Thymus (tissue), 11 donors: ENCODE measurements around the gene UBA3. TPM values are rescaled to one million over a fixed set of nuclear protein-coding genes. Genes with fewer than 3 reads are reported as not detected.

ENCODE experiments used
- DNase-seq, 9 donors: peaks; one replicate each; pipeline ENCODE4 v3.0.0-alpha.2; 2013; ENCODE audit warnings: low spot score in 9 of 9, low read depth in 6 of 9, missing footprints in 1 of 9
- H3K27ac ChIP-seq, 2 donors: one replicate each; pipeline ENCODE4 v1.5.1; 2013; ENCODE audit warnings: control low read depth in 1 of 2, low read depth in 1 of 2, low read length in 1 of 2, mild to moderate bottlenecking in 1 of 2, moderate library complexity in 1 of 2
- H3K27me3 ChIP-seq, 2 donors: one replicate each; pipeline ENCODE4 v1.5.1; 2013; ENCODE audit warnings: low read length in 1 of 2; ENCODE audit not compliant: control insufficient read depth in 2 of 2, insufficient read depth in 1 of 2
- H3K36me3 ChIP-seq, 2 donors: one replicate each; pipeline ENCODE4 v1.5.1; 2013; ENCODE audit warnings: low read length in 1 of 2, mild to moderate bottlenecking in 1 of 2, moderate library complexity in 1 of 2; ENCODE audit not compliant: control insufficient read depth in 2 of 2, insufficient read depth in 2 of 2
- H3K4me1 ChIP-seq, 2 donors: one replicate each; pipeline ENCODE4 v1.5.1; 2013; ENCODE audit warnings: low read length in 2 of 2; ENCODE audit not compliant: control insufficient read depth in 2 of 2, insufficient read depth in 2 of 2
- H3K4me3 ChIP-seq, 2 donors: one replicate each; pipeline ENCODE4 v1.5.1; 2013; ENCODE audit warnings: low read length in 2 of 2, control low read depth in 1 of 2, mild to moderate bottlenecking in 1 of 2
- H3K9me3 ChIP-seq, 2 donors: one replicate each; pipeline ENCODE4 v1.5.1; 2013; ENCODE audit warnings: low read length in 1 of 2, mild to moderate bottlenecking in 1 of 2; ENCODE audit not compliant: control insufficient read depth in 2 of 2, insufficient read depth in 1 of 2
- WGBS: extraction: QIAGEN DNeasy Blood & Tissue Kit; methylation state at CpG from one replicate; pipeline ENCODE4 v1.1.7; 2013; 5-methylcytosine and 5-hydroxymethylcytosine counted together
- polyA plus RNA-seq: library from polyadenylated mRNA; stranded (reverse); fragments of 200-250 nt; gene quantifications from one replicate; pipeline ENCODE4 v1.2.3, GENCODE V29; 2013
- total RNA-seq: library from RNA; stranded (reverse); fragments of 120-200 nt; gene quantifications from one replicate; pipeline ENCODE4 v1.2.4, GENCODE V29; 2013
- donor health status: healthy.

Gene UBA3
- total and polyA plus RNA-seq, 2 donors: 67.0 to 89.3 TPM

- 97% methylated on average over 7 of the region's 7 CpGs for WGBS
- Histone ChIP-seq H3K36me3 (peaks cover 41 to 67% of the 10 kb centered on the region in 2 donors), H3K4me3 (no peak overlapping the region), H3K9me3 (no peaks in the 10 kb centered on the region), H3K4me1 (no peaks in the 10 kb centered on the region), H3K27me3 (no peaks in the 10 kb centered on the region), H3K27ac (no peak overlapping the region)
- DNase-seq: peak in 1 of 9 donors; percentile 13
These were observed 46.7 kb downstream of the UBA3 start for GRCh38 chr3:69033470-69033869.

DNA sequence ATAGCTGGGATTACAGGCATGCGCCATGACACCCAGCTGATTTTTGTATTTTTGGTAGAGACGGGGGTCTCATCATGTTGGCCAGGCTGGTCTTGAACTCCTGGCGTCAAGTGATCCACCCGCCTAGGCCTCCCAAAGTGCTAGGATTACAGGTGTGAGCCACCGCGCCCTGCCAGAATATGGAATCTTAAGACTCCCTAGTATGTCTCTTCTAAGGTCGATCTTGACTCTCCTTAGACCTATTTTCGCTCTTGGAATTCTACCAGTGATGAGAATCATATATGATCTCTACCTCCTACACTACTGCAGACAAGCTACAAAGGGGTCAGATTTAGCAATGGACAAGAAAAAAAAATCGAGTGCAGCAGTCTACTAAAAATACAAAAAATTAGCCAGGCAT, 47.4 kb downstream of the UBA3 start:
- no peak overlapping the region for H3K27ac ChIP-seq
- WGBS: 98% methylated on average over 9 of the region's 9 CpGs
- no peaks in the 10 kb centered on the region for H3K27me3 ChIP-seq
- H3K9me3 ChIP-seq: no peaks in the 10 kb centered on the region
- H3K36me3 ChIP-seq: peaks cover 36 to 63% of the 10 kb centered on the region in 2 donors
- H3K4me3 ChIP-seq: no peak overlapping the region
- DNase-seq: no peak
- H3K4me1 ChIP-seq: no peaks in the 10 kb centered on the region

GRCh38 chr3:69032142-69032541, 48.0 kb downstream of the UBA3 start:
- DNase-seq: no peak
- no peaks in the 10 kb centered on the region for H3K9me3 ChIP-seq
- no peak overlapping the region for H3K4me3 ChIP-seq
- no peaks in the 10 kb centered on the region for H3K27me3 ChIP-seq
- peaks cover 35 to 62% of the 10 kb centered on the region in 2 donors for H3K36me3 ChIP-seq
- no peak overlapping the region for H3K27ac ChIP-seq
- WGBS: 96% methylated on average over 2 of the region's 2 CpGs
- H3K4me1 ChIP-seq: no peaks in the 10 kb centered on the region

GRCh38 chr3:69031635-69032034, 48.5 kb downstream of the UBA3 start:
- no peak for DNase-seq
- Histone ChIP-seq H3K4me3 (no peak overlapping the region), H3K9me3 (no peaks in the 10 kb centered on the region), H3K36me3 (peaks cover 34 to 57% of the 10 kb centered on the region in 2 donors), H3K27ac (no peak overlapping the region), H3K27me3 (no peaks in the 10 kb centered on the region), H3K4me1 (no peaks in the 10 kb centered on the region)
- 96% methylated on average over 1 of the region's 1 CpG for WGBS

DNA sequence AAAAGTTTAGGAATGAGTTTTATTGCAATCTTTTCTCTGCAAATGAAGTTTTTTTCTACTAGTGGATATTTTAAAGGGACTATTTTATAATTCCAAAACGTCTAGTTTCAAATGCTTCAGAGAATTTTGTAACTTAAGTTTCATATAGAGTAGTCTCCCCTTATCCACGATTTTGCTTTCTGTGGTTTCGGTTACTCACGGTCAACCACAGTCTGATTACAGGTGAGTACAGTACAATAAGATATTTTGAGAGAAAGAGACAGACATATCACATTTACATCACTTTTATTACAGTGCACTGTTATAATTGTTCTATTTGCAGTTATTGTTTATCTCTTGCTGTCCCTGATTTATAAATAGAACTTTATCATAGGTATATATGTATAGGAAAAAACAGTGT, 59.3 kb downstream of the UBA3 start:
- H3K36me3 ChIP-seq: peaks cover 12 to 16% of the 10 kb centered on the region in 2 donors
- no peaks in the 10 kb centered on the region for H3K4me1 ChIP-seq
- no peaks in the 10 kb centered on the region for H3K27me3 ChIP-seq
- no peaks in the 10 kb centered on the region for H3K9me3 ChIP-seq
- no peak overlapping the region for H3K27ac ChIP-seq
- 79% methylated on average over 4 of the region's 4 CpGs for WGBS
- H3K4me3 ChIP-seq: no peak overlapping the region
- no peak for DNase-seq

DNA sequence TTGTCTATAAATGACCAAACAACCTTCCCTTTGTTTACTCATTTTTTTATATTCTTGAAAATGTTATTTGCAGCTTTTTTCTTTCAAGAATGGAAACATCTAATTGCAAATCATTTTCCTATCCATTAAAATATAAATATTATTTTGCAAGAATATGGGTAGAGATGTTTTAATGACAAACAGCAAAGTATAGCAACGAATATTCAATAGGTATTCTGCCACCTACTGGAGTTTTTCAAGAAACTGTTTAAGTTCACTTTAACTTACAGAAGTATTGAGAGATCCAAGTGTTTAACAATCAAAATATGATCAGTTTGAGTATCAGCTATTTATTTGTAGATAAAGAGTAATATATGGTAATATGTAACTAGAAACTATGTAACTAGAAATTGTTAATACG, 59.7 kb downstream of the UBA3 start:
- H3K4me1 ChIP-seq: no peaks in the 10 kb centered on the region
- H3K27me3 ChIP-seq: no peaks in the 10 kb centered on the region
- H3K36me3 ChIP-seq: peaks cover 8 to 12% of the 10 kb centered on the region in 2 donors
- no peak overlapping the region for H3K27ac ChIP-seq
- H3K4me3 ChIP-seq: no peak overlapping the region
- no peaks in the 10 kb centered on the region for H3K9me3 ChIP-seq
- 64% methylated on average over 2 of the region's 2 CpGs for WGBS
- no peak for DNase-seq

DNA sequence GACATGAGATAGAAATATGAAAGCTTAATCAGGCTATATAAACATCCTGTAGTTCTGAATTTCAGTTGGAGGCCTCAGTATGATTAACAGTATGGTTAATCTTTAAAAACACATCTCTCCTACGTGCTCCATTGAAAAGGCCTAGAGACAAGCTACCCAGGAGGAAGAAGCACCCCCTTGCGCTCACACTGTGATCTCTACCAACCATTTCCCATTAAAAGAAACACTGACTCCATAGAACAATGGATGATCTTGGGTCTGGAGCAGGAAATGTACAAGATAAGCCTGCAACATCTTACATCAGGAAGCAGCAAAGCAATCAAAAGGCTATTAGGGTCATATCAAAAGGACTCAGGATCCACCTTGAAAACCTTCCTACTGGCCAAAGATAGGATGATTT, 63.3 kb downstream of the UBA3 start:
- Histone ChIP-seq H3K27me3 (peaks cover 0 to 2% of the 10 kb centered on the region in 2 donors), H3K27ac (no peak overlapping the region), H3K4me3 (no peak overlapping the region), H3K9me3 (no peaks in the 10 kb centered on the region), H3K36me3 (peaks cover 0 to 3% of the 10 kb centered on the region in 2 donors), H3K4me1 (no peaks in the 10 kb centered on the region)
- no peak for DNase-seq
- 99% methylated on average over 2 of the region's 2 CpGs for WGBS

DNA sequence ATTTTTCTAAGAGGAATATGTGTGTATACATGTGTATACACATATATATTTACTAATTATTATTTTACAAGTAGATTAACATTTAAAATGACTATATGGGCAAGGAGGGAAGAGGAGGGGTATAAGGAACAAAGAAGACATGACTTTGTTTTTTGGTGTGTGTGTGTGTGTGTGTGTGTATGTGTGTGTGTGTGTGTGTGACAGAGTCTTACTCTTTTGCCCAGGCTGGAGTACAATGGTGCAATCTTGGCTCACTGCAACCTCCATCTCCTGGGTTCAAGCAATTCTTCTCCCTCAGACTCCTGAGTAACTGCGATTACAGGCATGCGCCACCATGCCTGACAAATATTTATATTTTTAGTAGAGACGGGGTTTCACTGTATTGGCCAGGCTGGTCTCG, 64.1 kb downstream of the UBA3 start:
- Histone ChIP-seq H3K4me3 (no peak overlapping the region), H3K9me3 (no peaks in the 10 kb centered on the region), H3K27me3 (peaks cover 0 to 2% of the 10 kb centered on the region in 2 donors), H3K4me1 (no peaks in the 10 kb centered on the region), H3K36me3 (no peaks in the 10 kb centered on the region), H3K27ac (no peak overlapping the region)
- DNase-seq: no peak
- WGBS: over 99% methylated on average over 4 of the region's 4 CpGs

DNA sequence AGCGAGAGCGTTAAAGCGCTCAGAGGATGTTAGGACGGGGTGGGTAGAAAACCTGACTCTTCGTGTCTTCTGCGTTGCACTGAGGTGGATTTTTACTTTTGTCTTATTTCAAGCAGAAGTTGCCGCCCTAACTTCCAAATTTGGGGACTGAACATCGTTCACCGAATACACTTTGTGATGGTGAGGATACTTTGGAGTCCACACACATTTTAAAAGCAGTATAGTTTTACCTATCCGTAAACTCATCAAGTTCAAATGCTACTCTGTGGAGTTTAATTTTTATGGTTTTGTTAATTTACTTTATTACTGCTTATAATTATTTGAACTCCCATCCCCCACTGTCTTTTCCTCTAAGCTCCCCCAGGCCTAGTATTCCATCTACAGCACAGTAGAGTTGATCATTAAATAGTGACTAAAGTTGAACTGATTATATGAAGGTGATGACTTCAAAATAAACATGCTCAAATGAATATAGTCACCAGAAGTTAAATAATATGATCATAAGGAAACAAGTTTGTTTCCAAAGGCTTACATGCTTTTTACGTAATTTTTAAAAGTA, 66.1 kb downstream of the UBA3 start:
- Histone ChIP-seq H3K27ac (peak overlapping the region in 1 of 2 donors; percentile 94), H3K27me3 (peaks cover 0 to 2% of the 10 kb centered on the region in 2 donors), H3K9me3 (no peaks in the 10 kb centered on the region), H3K36me3 (no peaks in the 10 kb centered on the region), H3K4me1 (no peaks in the 10 kb centered on the region), H3K4me3 (peak overlapping the region; percentile 71 to 84)
- no peak for DNase-seq
- 18% methylated on average over 11 of the region's 11 CpGs for WGBS
